Esophagus (tissue), 2 donors: ENCODE results near the gene PDZD8. TPM values are rescaled to one million over a fixed set of nuclear protein-coding genes. Genes with fewer than 3 reads are reported as not detected.
"Not testable (repeated sequence)": the region's sequence is repeated elsewhere in the genome, so short reads cannot be mapped to it uniquely, and the experiment has no call there.

ENCODE experiments used
- H3K27ac ChIP-seq, 2 donors: one replicate each; pipeline ENCODE4 v1.5.1; 2013; ENCODE audit warnings: low read depth in 2 of 2, mild to moderate bottlenecking in 2 of 2, inconsistent platforms in 1 of 2, low read length in 1 of 2, moderate library complexity in 1 of 2
- H3K27me3 ChIP-seq, 2 donors: one replicate each; pipeline ENCODE4 v1.6.1; 2013; ENCODE audit warnings: low read length in 2 of 2, control low read depth in 1 of 2, mild to moderate bottlenecking in 1 of 2; ENCODE audit not compliant: insufficient read depth in 2 of 2, control insufficient read depth in 1 of 2
- H3K36me3 ChIP-seq, 2 donors: one replicate each; pipeline ENCODE4 v1.6.1; 2013; ENCODE audit warnings: low read length in 1 of 2; ENCODE audit not compliant: control insufficient read depth in 2 of 2, insufficient read depth in 2 of 2
- H3K4me1 ChIP-seq, 2 donors: one replicate each; pipeline ENCODE4 v1.6.1; 2013; ENCODE audit warnings: low read length in 1 of 2; ENCODE audit not compliant: control insufficient read depth in 2 of 2, insufficient read depth in 2 of 2
- H3K4me3 ChIP-seq, 2 donors: one replicate each; pipeline ENCODE4 v1.5.1; 2013; ENCODE audit warnings: low read length in 2 of 2, mild to moderate bottlenecking in 2 of 2, low read depth in 1 of 2, moderate library complexity in 1 of 2
- H3K9me3 ChIP-seq, 2 donors: one replicate each; pipeline ENCODE4 v1.6.1; 2013; ENCODE audit warnings: mild to moderate bottlenecking in 2 of 2, low read depth in 1 of 2, low read length in 1 of 2, moderate library complexity in 1 of 2; ENCODE audit not compliant: control insufficient read depth in 2 of 2, insufficient read depth in 1 of 2
- WGBS, 2 donors: extraction: QIAGEN DNeasy Blood & Tissue Kit; methylation state at CpG; one replicate each; pipeline ENCODE4 v1.1.7; 2013; 5-methylcytosine and 5-hydroxymethylcytosine counted together
- polyA plus RNA-seq, 2 donors: library from polyadenylated mRNA; stranded (reverse); fragments of 200-250 nt; gene quantifications; one replicate each; pipeline ENCODE4 v1.2.3, GENCODE V29; 2013
- donor health status: healthy with polysubstance abuse.
- donor health status: Bipolar disorder and iron deficiency.

The PDZD8 gene
- polyA plus RNA-seq, 2 donors: 2.9 to 6.8 TPM

DNA sequence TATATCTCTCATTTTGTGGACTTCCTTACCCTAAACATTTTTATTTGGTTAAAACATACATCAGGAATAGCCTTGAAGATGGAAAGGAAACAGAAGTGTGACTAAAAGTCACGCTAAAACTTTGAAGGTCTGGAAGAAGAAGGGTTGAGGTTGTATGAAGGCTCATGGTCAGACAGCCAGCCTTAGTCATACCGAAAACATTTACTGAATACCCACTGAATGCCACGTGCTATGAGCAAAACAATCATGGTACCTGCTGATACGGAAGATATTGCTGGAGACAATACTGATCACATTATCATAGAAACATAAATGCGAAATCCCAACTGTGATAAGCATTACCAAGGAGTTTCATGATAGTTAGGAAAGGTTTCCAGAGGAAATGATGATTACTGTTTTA, 64.0 kb downstream of the PDZD8 start:
- Histone ChIP-seq H3K27ac (no peak overlapping the region), H3K4me1 (no peaks in the 10 kb centered on the region), H3K4me3 (no peak overlapping the region), H3K36me3 (peaks cover 0 to 3% of the 10 kb centered on the region in 2 donors), H3K27me3 (no peaks in the 10 kb centered on the region), H3K9me3 (no peaks in the 10 kb centered on the region)
- WGBS, 2 donors: 91 to 97% methylated on average over 5 of the region's 5 CpGs

DNA sequence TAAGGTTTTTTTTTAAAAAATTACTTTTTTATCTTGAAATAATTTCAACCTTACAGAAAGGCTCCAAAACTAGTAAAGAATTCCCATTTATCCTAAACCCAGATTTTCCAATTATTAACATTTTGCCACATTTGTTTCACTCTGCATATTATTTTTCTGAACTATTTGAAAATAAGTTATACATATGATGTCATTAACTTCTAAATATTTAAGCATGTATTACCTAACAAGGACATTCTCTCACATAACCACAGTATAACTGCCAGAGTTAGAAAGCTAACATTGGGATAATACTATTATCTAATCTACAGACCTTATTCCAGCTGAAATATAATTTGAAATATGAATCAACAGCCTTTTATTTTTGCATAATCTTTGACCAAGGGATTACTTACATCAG, 68.6 kb downstream of the PDZD8 start:
- H3K4me3 ChIP-seq: no peak overlapping the region
- H3K4me1 ChIP-seq: no peaks in the 10 kb centered on the region
- H3K9me3 ChIP-seq: no peaks in the 10 kb centered on the region
- H3K36me3 ChIP-seq: no peaks in the 10 kb centered on the region
- H3K27me3 ChIP-seq: no peaks in the 10 kb centered on the region
- no peak overlapping the region for H3K27ac ChIP-seq

DNA sequence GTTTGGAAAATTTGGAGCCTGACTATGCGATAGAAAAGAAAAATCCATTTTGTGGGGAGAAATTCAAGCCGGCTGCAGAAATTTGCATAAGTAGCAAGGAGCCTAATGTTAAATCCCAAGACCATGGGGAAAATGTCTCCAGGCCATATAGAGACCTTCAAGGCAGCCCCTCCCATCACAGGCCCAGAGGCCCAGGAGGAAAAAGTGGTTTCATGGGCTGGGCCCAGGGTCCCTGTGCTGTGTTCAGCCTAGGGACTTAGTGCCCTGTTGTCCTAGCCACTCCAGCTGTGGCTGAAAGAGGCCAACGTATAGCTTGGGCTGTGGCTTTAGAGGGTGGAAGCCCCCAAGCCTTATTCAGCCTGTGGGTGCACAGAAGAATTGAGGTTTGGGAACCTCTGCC, 71.8 kb downstream of the PDZD8 start:
- not testable (repeated sequence) for H3K36me3 ChIP-seq, H3K4me1 ChIP-seq, H3K4me3 ChIP-seq, H3K27me3 ChIP-seq, H3K27ac ChIP-seq, H3K9me3 ChIP-seq
- 95 to 99% methylated on average over 3 of the region's 3 CpGs for WGBS, 2 donors

DNA sequence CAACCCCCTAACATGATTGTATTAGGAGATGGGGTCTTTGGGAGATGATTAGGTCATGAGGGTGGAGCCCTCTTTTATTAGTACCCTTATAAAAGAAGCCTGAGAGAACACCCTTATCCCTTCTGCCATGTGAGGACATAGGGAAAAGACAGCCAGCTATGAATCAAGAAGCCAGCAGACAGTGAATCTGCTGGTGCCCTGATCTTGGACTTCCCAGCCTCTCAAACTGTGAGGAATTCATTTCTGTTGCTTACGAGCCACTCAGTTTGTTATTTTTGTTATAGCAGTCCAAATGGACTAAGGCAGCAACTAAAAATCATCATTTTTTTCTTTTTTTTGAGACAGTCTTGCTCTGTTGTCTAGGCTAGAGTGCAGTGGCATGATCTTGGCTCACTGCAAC, 74.6 kb downstream of the PDZD8 start:
- H3K9me3 ChIP-seq: no peaks in the 10 kb centered on the region
- no peak overlapping the region for H3K27ac ChIP-seq
- H3K4me1 ChIP-seq: no peaks in the 10 kb centered on the region
- WGBS, 2 donors: 100% methylated on average over 1 of the region's 1 CpG
- no peak overlapping the region for H3K4me3 ChIP-seq
- no peaks in the 10 kb centered on the region for H3K27me3 ChIP-seq
- no peaks in the 10 kb centered on the region for H3K36me3 ChIP-seq

DNA sequence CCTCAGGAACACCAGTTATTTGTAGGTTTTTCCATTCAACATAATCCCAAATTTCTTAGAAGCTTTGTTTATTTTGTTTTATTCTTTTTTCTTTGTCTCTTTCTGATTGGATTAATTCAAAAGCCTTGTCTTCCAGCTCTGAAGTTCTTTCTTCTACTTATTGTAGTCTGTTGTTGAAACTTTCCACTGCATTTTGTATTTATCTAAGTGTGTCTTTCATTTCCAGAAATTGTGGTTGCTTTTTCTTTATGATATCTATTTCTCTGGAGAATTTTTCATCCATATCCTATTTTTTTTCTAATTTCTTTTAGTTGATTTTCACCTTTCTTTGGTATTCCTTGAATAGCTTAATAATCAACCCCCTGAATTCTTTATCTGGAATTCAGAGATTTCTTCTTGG, 75.8 kb downstream of the PDZD8 start:
- H3K27ac ChIP-seq: no peak overlapping the region
- H3K27me3 ChIP-seq: no peaks in the 10 kb centered on the region
- H3K9me3 ChIP-seq: no peaks in the 10 kb centered on the region
- H3K4me1 ChIP-seq: no peaks in the 10 kb centered on the region
- H3K4me3 ChIP-seq: no peak overlapping the region
- H3K36me3 ChIP-seq: no peaks in the 10 kb centered on the region

DNA sequence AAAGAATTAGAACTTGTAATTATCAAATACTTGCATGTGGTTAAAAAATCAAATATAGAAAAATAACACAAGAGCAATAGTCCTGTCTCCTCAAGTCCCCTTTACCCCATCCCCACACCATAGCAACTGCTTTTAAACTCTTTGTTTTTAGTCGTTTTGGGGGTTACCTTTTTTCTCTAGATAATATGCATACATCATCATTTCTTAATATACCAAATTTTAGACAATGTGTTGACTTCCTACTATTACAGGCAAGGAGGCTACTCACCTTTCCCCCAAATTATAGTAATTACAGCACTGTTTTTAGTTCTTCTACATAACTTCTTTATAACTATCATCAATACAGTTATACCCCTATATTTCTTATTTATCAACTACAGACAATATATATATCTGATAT, 77.0 kb downstream of the PDZD8 start:
- H3K36me3 ChIP-seq: no peaks in the 10 kb centered on the region
- no peaks in the 10 kb centered on the region for H3K27me3 ChIP-seq
- H3K27ac ChIP-seq: no peak overlapping the region
- H3K4me3 ChIP-seq: no peak overlapping the region
- H3K4me1 ChIP-seq: no peaks in the 10 kb centered on the region
- H3K9me3 ChIP-seq: no peaks in the 10 kb centered on the region
- WGBS, 2 donors: 81 to 92% methylated on average over 1 of the region's 1 CpG

DNA sequence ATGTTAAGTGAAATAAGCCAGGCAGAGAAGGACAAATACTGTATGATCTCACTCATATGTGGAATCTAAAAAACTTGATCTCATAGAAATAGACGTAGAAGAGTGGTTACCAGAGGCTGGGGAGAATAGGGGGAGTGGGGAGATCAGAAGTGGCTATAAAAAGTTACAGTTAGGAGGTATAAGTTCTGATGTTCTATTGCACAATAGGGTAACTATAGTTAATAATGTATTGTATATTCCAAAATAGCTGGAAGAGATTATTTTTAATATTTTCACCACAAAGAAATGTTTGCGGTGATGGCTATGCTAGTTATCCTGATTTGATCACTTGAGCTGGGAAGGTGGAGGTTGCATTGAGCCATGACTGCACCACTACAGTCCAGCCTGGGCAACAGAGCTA, 80.5 kb downstream of the PDZD8 start:
- WGBS, 2 donors: 99% methylated on average over 2 of the region's 2 CpGs
- Histone ChIP-seq H3K27ac (no peak overlapping the region), H3K9me3 (no peaks in the 10 kb centered on the region), H3K36me3 (no peaks in the 10 kb centered on the region), H3K4me3 (no peak overlapping the region), H3K4me1 (no peaks in the 10 kb centered on the region), H3K27me3 (no peaks in the 10 kb centered on the region)

DNA sequence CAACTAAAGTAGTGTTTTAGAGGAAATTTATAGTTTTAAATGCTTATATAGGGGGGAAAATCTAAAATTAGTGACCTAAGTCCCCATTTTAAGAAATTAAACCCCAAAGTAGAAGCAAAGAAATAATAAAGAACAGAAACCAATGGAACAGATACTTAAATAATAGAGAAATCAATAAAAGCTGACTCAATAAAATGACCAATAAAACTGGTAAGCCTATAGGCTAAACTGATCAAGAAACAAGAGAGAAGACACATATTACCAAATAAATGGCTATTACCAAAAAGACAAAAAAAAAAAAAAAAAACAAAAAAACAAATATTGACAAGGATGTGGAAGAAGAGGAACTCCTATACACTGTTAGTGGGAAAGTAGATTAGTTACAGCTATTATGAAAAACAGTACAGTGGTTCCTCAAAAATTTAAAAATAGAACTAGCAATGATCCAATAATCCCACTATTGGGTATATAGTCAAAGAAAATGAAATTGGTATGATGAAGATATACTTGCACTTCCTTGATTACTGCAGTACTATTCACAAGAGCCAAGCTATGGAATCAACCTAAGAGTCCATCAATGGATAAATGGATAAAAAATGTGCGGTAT, 81.1 kb downstream of the PDZD8 start:
- H3K27ac ChIP-seq: no peak overlapping the region
- H3K27me3 ChIP-seq: no peaks in the 10 kb centered on the region
- H3K36me3 ChIP-seq: no peaks in the 10 kb centered on the region
- H3K9me3 ChIP-seq: no peaks in the 10 kb centered on the region
- no peak overlapping the region for H3K4me3 ChIP-seq
- WGBS, 2 donors: 95 to 100% methylated on average over 1 of the region's 1 CpG
- H3K4me1 ChIP-seq: no peaks in the 10 kb centered on the region

DNA sequence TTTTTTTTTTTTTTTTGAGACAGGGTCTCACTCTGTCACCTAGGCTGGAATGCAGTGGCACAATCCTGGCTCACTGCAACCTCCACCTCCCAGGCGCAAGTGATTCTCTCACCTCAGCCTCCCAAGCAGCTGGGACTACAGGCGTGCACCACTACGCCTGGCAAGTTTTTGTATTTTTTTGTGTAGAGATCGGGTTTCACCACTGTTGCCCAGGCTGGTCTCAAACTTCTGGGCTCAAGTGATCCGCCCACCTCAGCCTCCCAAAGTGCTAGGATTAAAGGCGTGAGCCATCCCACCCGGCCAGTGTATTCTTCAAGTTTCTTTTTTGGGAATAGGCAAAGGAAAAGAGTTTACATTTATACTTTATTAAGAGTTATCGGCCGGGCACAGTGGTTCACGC, 84.4 kb downstream of the PDZD8 start:
- not testable (repeated sequence) for H3K27me3 ChIP-seq, H3K9me3 ChIP-seq, H3K4me3 ChIP-seq, H3K4me1 ChIP-seq, H3K36me3 ChIP-seq, H3K27ac ChIP-seq
- 96 to 98% methylated on average over 10 of the region's 10 CpGs for WGBS, 2 donors

DNA sequence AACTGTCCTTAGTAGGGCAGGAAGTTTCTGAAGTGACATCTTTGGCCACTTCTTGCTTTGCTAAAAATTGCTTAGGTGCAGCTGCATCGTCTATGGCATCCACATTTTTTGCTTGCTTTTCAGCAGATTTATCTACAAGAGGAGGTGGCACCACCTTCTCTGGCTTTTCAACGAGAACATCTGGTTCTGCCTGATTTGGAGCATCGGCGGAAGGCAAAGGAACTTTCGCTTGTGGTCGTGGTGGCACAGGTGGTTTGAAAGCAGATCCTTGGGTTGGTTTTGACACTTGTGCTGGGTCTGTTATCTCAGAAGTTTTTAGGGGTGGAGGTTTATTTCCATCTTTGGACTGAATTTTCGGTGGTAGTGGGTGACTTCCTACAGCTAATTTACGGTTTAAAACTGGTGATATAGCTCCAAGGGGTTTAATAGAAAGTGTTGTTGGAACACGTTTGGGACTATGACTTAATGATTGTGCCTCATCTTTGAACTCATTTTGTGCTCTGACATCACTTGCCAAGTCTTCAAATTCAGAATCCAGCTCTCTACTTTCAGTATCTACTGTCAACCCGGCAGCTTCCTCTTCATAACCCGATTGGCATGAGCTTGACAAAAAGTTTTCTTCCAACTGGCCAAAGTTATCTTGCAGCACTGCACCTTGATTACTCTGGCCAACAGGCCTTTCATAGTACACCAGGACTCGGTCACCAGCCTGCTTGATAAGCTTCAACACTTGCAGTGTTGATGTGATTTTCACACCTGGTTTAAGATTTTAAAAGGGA, 90.3 kb downstream of the PDZD8 start:
- WGBS, 2 donors: 86 to 89% methylated on average over 12 of the region's 12 CpGs

More for the DNA sequence above, 90.3 kb downstream of the PDZD8 start:
- no peak overlapping the region for H3K4me3 ChIP-seq
- H3K4me1 ChIP-seq: no peaks in the 10 kb centered on the region
- no peak overlapping the region for H3K27ac ChIP-seq
- peaks cover 10 to 12% of the 10 kb centered on the region in 2 donors for H3K36me3 ChIP-seq
- H3K27me3 ChIP-seq: no peaks in the 10 kb centered on the region
- no peaks in the 10 kb centered on the region for H3K9me3 ChIP-seq
